Right cardiac atrium (tissue), 5 donors: Measurements from ENCODE around the gene RFX6. TPM values are rescaled to one million over a fixed set of nuclear protein-coding genes. Genes with fewer than 3 reads are reported as not detected.

Experiments
- ATAC-seq, 2 donors: fragments of 200-7000 bp; cut with Tn5 transposase; one replicate each; pipeline versions ENCODE4 v1.8.0 to v1.9.1; 2020; ENCODE audit warnings: moderate library complexity in 2 of 2, mild to moderate bottlenecking in 1 of 2
- DNase-seq, 3 donors: peaks; one replicate each; pipeline ENCODE4 v3.0.0-alpha.2; 2020
- H3K27ac ChIP-seq: one replicate; pipeline ENCODE4 v1.5.1; 2013; ENCODE audit warnings: mild to moderate bottlenecking, low read length, control low read depth, moderate library complexity
- H3K27me3 ChIP-seq: one replicate; pipeline ENCODE4 v1.6.1; 2013; ENCODE audit not compliant: control insufficient read depth, insufficient read depth
- H3K4me1 ChIP-seq: one replicate; pipeline ENCODE4 v1.6.1; 2013; ENCODE audit warnings: low read length; ENCODE audit not compliant: control insufficient read depth, insufficient read depth
- H3K4me3 ChIP-seq: one replicate; pipeline ENCODE4 v1.5.1; 2013; ENCODE audit warnings: low read length, control low read depth
- H3K9me3 ChIP-seq: one replicate; pipeline ENCODE4 v1.6.1; 2013; ENCODE audit warnings: low read length; ENCODE audit not compliant: control insufficient read depth
- WGBS: extraction: QIAGEN DNeasy Blood & Tissue Kit; methylation state at CpG from one replicate; pipeline ENCODE4 v1.1.7; 2013; 5-methylcytosine and 5-hydroxymethylcytosine counted together
- intact Hi-C, 4 donors: fragments of 100-400 bp; cut with DNase I; formaldehyde crosslinking; loops; one replicate each; pipeline versions ENCODE4 v1.11.0 to v1.14.0; 2022 to 2023
- polyA plus RNA-seq: library from polyadenylated mRNA; stranded (reverse); fragments of 200-250 nt; gene quantifications from one replicate; pipeline ENCODE4 v1.2.3, GENCODE V29; 2013
- total RNA-seq, 4 donors: library from RNA; stranded (reverse); fragmentation: NEBNext Ultra II Directional; extraction: Animal tissue kit (Norgen Biotek cat#: 25700); gene quantifications; one replicate each; pipeline ENCODE4 v1.2.1, GENCODE V29; 2021
- donor health status: healthy with polysubstance abuse.
- donor health status: DM: no; HTN: yes; CAD: no.
- donor health status: DM: no; HTN: no; CAD: no.
- donor health status: DM: no; HTN: yes; CAD: no; lungs with severe emphysema.
- donor health status: DM: yes; HTN: yes; CAD: no.

The RFX6 gene
- total and polyA plus RNA-seq, 5 donors, result not detected

DNA sequence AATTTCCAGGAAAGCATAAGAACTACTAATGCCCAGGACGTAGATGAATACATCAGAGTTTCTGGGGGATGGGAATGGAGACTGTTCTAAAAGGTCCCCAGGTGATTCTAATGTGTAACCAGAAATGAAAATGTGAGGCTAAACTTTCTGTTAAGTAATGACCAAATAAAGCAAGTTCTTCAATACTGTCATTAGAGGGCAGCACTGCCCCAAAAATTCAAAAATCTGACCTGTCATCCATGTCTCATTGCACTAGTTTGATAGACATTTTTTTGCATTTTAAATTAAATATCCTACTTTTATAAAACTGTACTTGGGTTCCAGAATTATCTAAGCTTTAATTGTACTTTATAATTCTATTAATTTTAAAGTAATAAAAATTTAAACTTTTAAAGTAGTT, 94.9 kb downstream of the RFX6 start:
- Histone ChIP-seq H3K4me3 (no peak overlapping the region), H3K27me3 (no peaks in the 10 kb centered on the region), H3K27ac (no peak overlapping the region), H3K9me3 (no peaks in the 10 kb centered on the region), H3K4me1 (no peaks in the 10 kb centered on the region)
- ATAC-seq (no peak), DNase-seq (no peak)
- intact Hi-C loops, result loop anchor here (5.0 to 10.0 kb wide), 2 partner anchors 343 to 345 kb away; no protein-coding TSS in a partner anchor
- WGBS, result 0% methylated on average over 1 of the region's 1 CpG

GRCh38 chr6:116973976-116974375, 96.9 kb downstream of the RFX6 start:
- intact Hi-C loops, result loop anchor here (5.0 to 10.0 kb wide), 2 partner anchors 341 to 343 kb away; no protein-coding TSS in a partner anchor
- WGBS, result 69% methylated on average over 5 of the region's 5 CpGs
- no peak for DNase-seq
- no peaks in the 10 kb centered on the region for H3K9me3 ChIP-seq
- H3K27me3 ChIP-seq, result no peaks in the 10 kb centered on the region
- no peak overlapping the region for H3K4me3 ChIP-seq
- H3K27ac ChIP-seq, result no peak overlapping the region
- H3K4me1 ChIP-seq, result no peaks in the 10 kb centered on the region
- ATAC-seq, result no peak

GRCh38 chr6:116974526-116975316, 97.7 kb downstream of the RFX6 start:
- ATAC-seq (no peak), DNase-seq (no peak)
- H3K4me1 ChIP-seq, result no peaks in the 10 kb centered on the region
- H3K9me3 ChIP-seq, result no peaks in the 10 kb centered on the region
- intact Hi-C loops, result loop anchor here (5.0 to 10.0 kb wide), 2 partner anchors 340 to 343 kb away; no protein-coding TSS in a partner anchor
- H3K27ac ChIP-seq, result no peak overlapping the region
- no peaks in the 10 kb centered on the region for H3K27me3 ChIP-seq
- 59% methylated on average over 5 of the region's 5 CpGs for WGBS
- no peak overlapping the region for H3K4me3 ChIP-seq

DNA sequence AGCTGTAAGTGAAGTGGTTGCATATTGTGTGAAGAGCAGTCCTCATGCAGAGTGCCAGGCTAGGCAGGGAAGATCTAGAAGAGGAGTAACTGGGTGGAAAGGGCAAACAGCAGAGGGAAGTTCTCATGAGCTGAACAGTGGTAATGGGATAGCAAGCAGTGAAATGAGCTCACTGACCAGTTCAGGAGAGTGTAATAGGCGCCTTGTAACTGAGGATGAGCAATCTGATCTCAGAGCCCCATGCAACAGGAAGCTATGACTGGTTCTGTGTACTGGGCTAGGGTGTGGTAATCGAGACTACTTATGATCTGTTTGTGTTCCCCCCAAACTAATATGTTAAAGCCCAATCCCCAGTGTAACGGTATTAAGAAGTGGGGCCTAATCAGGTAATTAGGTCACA, 98.6 kb downstream of the RFX6 start:
- H3K9me3 ChIP-seq, result no peaks in the 10 kb centered on the region
- H3K27ac ChIP-seq, result no peak overlapping the region
- 85% methylated on average over 3 of the region's 3 CpGs for WGBS
- H3K4me1 ChIP-seq, result no peaks in the 10 kb centered on the region
- no peaks in the 10 kb centered on the region for H3K27me3 ChIP-seq
- no peak for DNase-seq
- intact Hi-C loops, result loop anchor here in 1 of 4 donors (10.0 kb wide), 1 partner anchor 339 kb away; no protein-coding TSS in a partner anchor
- ATAC-seq, result no peak
- no peak overlapping the region for H3K4me3 ChIP-seq

DNA sequence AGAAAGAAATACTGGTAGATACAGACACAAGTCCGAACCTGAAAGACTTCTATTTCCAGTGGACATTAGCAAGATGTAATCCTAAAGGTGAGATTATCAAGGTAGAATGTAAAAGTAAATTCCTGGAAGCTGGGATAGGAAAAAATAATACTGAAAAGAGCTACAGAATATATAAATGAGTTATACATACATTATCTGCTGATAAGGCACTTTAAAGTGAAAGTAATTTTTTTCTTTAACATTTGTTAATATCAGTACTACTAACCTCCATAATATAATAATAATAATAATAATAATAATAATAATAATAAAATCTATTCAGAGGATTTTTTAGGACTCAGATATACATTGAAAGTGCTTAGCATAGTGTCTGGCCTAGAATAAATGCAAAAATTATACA, 102.5 kb downstream of the RFX6 start:
- ATAC-seq, result no peak
- no peak overlapping the region for H3K27ac ChIP-seq
- DNase-seq, result no peak
- 72% methylated on average over 1 of the region's 1 CpG for WGBS
- H3K4me3 ChIP-seq, result no peak overlapping the region
- no peaks in the 10 kb centered on the region for H3K9me3 ChIP-seq
- H3K27me3 ChIP-seq, result no peaks in the 10 kb centered on the region
- intact Hi-C loops, result loop anchor here in 1 of 4 donors (10.0 kb wide), 1 partner anchor 335 kb away; no protein-coding TSS in a partner anchor
- H3K4me1 ChIP-seq, result no peaks in the 10 kb centered on the region

Other genes starting within 250 kb of the RFX6 start
- 1 to 10 TPM; 4.2 to 6.6 (median 4.5) TPM for gene ZUP1, start 208.5 kb upstream of the RFX6 start, total RNA-seq
- 3.5 TPM for gene ZUP1, start 208.5 kb upstream of the RFX6 start, polyA plus RNA-seq
- 10 to 100 TPM; 11.4 to 15.2 (median 12.6) TPM for gene KPNA5, start 196.0 kb upstream of the RFX6 start, total RNA-seq
- gene KPNA5, start 196.0 kb upstream of the RFX6 start, polyA plus RNA-seq, result 3.1 TPM
- 1 to 10 TPM in 3 of 4 donors, under 1 TPM in 1; 0.70 to 3.1 (median 2.2) TPM for gene FAM162B, start 111.5 kb upstream of the RFX6 start, total RNA-seq
- gene FAM162B, start 111.5 kb upstream of the RFX6 start, polyA plus RNA-seq, result 3.9 TPM
- not detected for gene GPRC6A, start 48.2 kb upstream of the RFX6 start, total RNA-seq
- gene GPRC6A, start 48.2 kb upstream of the RFX6 start, polyA plus RNA-seq, result not detected